T47D (cell line): Measurements from ENCODE around the gene SLC25A52.
"Not testable (repeated sequence)": the region's sequence is repeated elsewhere in the genome, so short reads cannot be mapped to it uniquely, and the experiment has no call there.

ENCODE experiments used
- DNase-seq, 2 experiments: peaks; one replicate each; pipeline versions ENCODE4 v3.0.0 to v3.0.0-alpha.2; 2011 to 2012; ENCODE audit warnings: low read depth in 1 of 2, low spot score in 1 of 2
- JUND ChIP-seq: IDR thresholded peaks from 2 replicates; pipeline ENCODE4 v1.6.1; 2012; ENCODE audit warnings: low read depth
- in situ Hi-C: cut with HindIII; loops from 2 replicates; pipeline ENCODE4 v1.10.0; 2016; ENCODE audit warnings: low sequenced_read_pairs, low pct_unique_long_range_greater_than_20kb

Gene SLC25A52

GRCh38 chr18:31760695-31761094 lies at the start of gene SLC25A52:
Gene SLC25A52 (minus strand): TSS chr18:31760880. CDS start chr18:31760661, 219 bp downstream.
- no peak for TF ChIP-seq JUND
- DNase-seq: no peak
- in situ Hi-C loops: no loop called here

- in situ Hi-C loops, DNase-seq: not testable (repeated sequence)
Measured at GRCh38 chr18:31809049-31809448, 48.4 kb upstream of the SLC25A52 start.

GRCh38 chr18:31801078-31801477 lies 40.4 kb upstream of the SLC25A52 start:
- no peak for TF ChIP-seq JUND
- peak in 1 of 2 experiments; percentile 12 for DNase-seq
- in situ Hi-C loops: no loop called here

- in situ Hi-C loops, DNase-seq: not testable (repeated sequence)
Measured at GRCh38 chr18:31799257-31799656, 38.6 kb upstream of the SLC25A52 start.

- in situ Hi-C loops: no loop called here
- no peak for TF ChIP-seq JUND
- DNase-seq: no peak
Measured at GRCh38 chr18:31798399-31798798, 37.7 kb upstream of the SLC25A52 start.

- in situ Hi-C loops: no loop called here
- TF ChIP-seq JUND: no peak
- no peak for DNase-seq
Measured at GRCh38 chr18:31795747-31796146, 35.1 kb upstream of the SLC25A52 start.

GRCh38 chr18:31793531-31793930 lies 32.9 kb upstream of the SLC25A52 start:
- TF ChIP-seq JUND: no peak
- in situ Hi-C loops: no loop called here
- no peak for DNase-seq

- no peak for TF ChIP-seq JUND
- DNase-seq: no peak
- in situ Hi-C loops: no loop called here
Measured at GRCh38 chr18:31792580-31792911, 31.9 kb upstream of the SLC25A52 start.

GRCh38 chr18:31791817-31792579 lies 31.3 kb upstream of the SLC25A52 start:
- peak in 1 of 2 experiments; percentile 13 for DNase-seq
- TF ChIP-seq JUND: no peak
- in situ Hi-C loops: no loop called here

GRCh38 chr18:31789409-31789808 lies 28.7 kb upstream of the SLC25A52 start:
- in situ Hi-C loops: no loop called here
- DNase-seq: no peak
- no peak for TF ChIP-seq JUND

GRCh38 chr18:31783059-31783458 lies 22.4 kb upstream of the SLC25A52 start:
- in situ Hi-C loops: no loop called here
- DNase-seq: no peak
- no peak for TF ChIP-seq JUND

GRCh38 chr18:31778391-31778950 lies 17.8 kb upstream of the SLC25A52 start:
- TF ChIP-seq JUND: no peak
- in situ Hi-C loops: no loop called here
- DNase-seq: no peak

GRCh38 chr18:31776093-31776492 lies 15.4 kb upstream of the SLC25A52 start:
- no peak for TF ChIP-seq JUND
- DNase-seq: no peak
- in situ Hi-C loops: no loop called here

GRCh38 chr18:31774962-31775361 lies 14.3 kb upstream of the SLC25A52 start:
- DNase-seq: no peak
- in situ Hi-C loops: no loop called here
- no peak for TF ChIP-seq JUND
